Posterior cingulate gyrus (tissue), 11 donors: ENCODE measurements around the gene SOD1.

Experiments
- DNase-seq, 10 donors: peaks; one replicate each; pipeline versions ENCODE4 v3.0.0 to v3.0.0-alpha.2; 2020 to 2021; ENCODE audit warnings: mixed read lengths in 3 of 10
- intact Hi-C: fragments of 100-400 bp; cut with DNase I; formaldehyde crosslinking; loops from one replicate; pipeline ENCODE4 v1.15.1; 2023

Gene SOD1

DNA sequence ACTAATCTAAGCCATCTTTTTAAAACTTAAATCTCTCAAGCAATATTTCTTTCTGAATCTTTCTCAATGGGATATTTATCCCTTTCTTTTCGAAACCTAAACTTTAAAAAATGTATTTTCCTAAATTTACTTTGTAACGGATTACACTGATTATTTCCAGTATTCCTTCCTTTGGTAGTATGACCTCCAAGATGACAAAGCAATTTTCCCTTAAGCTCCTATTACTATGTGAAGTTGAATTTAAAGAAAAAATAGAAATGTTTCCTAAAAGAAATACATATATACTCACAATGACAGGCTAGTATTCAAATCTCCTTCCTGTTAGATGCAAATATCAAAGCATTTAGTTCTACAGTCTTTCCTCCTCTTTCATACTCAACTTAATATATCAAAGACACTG lies 56.6 kb downstream of the SOD1 start:
- no peak for DNase-seq
- intact Hi-C loops = no loop called here
